Calu3 (cell line): ENCODE results near the gene RAPGEF5. TPM values are rescaled to one million over a fixed set of nuclear protein-coding genes. Genes with fewer than 3 reads are reported as not detected.

Experiments used
- BruUV-seq: library from RNA; stranded (reverse); fragments of 400-500 nt; replicated peaks from 2 replicates; lab custom pipeline; 2021; lab: Mats Ljungman, UMichigan
- CTCF ChIA-PET: fragments of 300-600 bp; sonication (Branson Sonifier 250); formaldehyde crosslinking; loops from one replicate; lab custom pipeline; 2022; ENCODE audit warnings: antibody characterized with exemption; lab: Charles Lee
- DNase-seq: peaks from one replicate; pipeline ENCODE4 v3.0.0; 2022
- H3K27ac Mint-ChIP-seq: one replicate; pipeline ENCODE4 v1.8.0; 2022; ENCODE audit warnings: mixed read lengths; ENCODE audit not compliant: unreplicated experiment
- H3K27me3 Mint-ChIP-seq: one replicate; pipeline ENCODE4 v1.8.0; 2022; ENCODE audit warnings: mixed read lengths; ENCODE audit not compliant: unreplicated experiment
- H3K36me3 Mint-ChIP-seq: one replicate; pipeline ENCODE4 v1.8.0; 2022; ENCODE audit warnings: mild to moderate bottlenecking, moderate library complexity, mixed read lengths; ENCODE audit not compliant: insufficient read depth, unreplicated experiment
- H3K4me1 Mint-ChIP-seq: one replicate; pipeline ENCODE4 v1.8.0; 2022; ENCODE audit warnings: mild to moderate bottlenecking, low read depth, mixed read lengths; ENCODE audit not compliant: unreplicated experiment
- H3K4me3 Mint-ChIP-seq: one replicate; pipeline ENCODE4 v1.8.0; 2022; ENCODE audit warnings: mild to moderate bottlenecking, low read depth, moderate library complexity, mixed read lengths; ENCODE audit not compliant: unreplicated experiment
- H3K9me3 Mint-ChIP-seq: one replicate; pipeline ENCODE4 v1.8.0; 2022; ENCODE audit warnings: low read depth, mixed read lengths; ENCODE audit not compliant: unreplicated experiment
- CTCF ChIP-seq: fragments of 200-600 bp; IDR thresholded peaks from one replicate; pipeline ENCODE4 v1.8.0; 2022; ENCODE audit warnings: antibody characterized with exemption; ENCODE audit not compliant: unreplicated experiment
- intact Hi-C: fragments of 100-400 bp; cut with micrococcal nuclease; formaldehyde crosslinking; loops from one replicate; pipeline ENCODE4 v1.10.0; 2022; ENCODE audit not compliant: unreplicated experiment
- total RNA-seq: library from RNA; stranded (reverse); gene quantifications from 2 replicates; pipeline ENCODE4 v1.2.3, GENCODE V29; 2022

Gene RAPGEF5
- total RNA-seq, 1 experiment from 2014 or later = 108 TPM

DNA sequence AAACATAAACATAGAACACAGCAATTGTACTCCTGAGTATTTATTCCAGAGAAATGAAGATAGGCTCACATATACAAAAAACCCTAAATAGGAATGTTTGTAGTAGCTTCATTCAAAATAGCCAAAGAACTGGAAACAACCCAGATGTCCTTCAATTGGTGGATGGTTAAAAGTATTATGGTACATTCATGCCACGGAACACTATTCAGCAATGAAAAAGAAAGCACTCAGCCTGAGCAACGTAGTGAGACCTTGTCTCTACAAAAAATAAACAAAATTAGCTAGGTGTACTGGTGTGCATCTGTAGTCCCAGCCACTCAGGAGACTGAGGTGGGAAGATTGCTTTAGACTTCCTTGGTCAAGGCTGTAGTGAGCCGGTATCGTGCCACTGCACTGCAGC lies 94.4 kb downstream of the RAPGEF5 start:
- intact Hi-C loops = no loop called here

GRCh38 chr7:22256541-22257096 lies 100.3 kb downstream of the RAPGEF5 start:
- peaks cover 30% of the 10 kb centered on the region for H3K36me3 Mint-ChIP-seq
- no peaks in the 10 kb centered on the region for H3K27me3 Mint-ChIP-seq
- CTCF ChIA-PET = interaction anchor here (0.8 to 1.3 kb wide), 2 partner anchors 84 to 147 kb away, joined by 3 to 4 read pairs; no protein-coding TSS in a partner anchor
- no peak for TF ChIP-seq CTCF
- intact Hi-C loops = no loop called here
- no TSS peak for BruUV-seq
- H3K4me1 Mint-ChIP-seq = peaks cover 21% of the 10 kb centered on the region
- H3K27ac Mint-ChIP-seq = no peak overlapping the region
- no peak for DNase-seq
- no peaks in the 10 kb centered on the region for H3K9me3 Mint-ChIP-seq
- H3K4me3 Mint-ChIP-seq = no peak overlapping the region

More for the DNA sequence above, 94.4 kb downstream of the RAPGEF5 start:
- H3K36me3 Mint-ChIP-seq = peaks cover 26% of the 10 kb centered on the region
- H3K9me3 Mint-ChIP-seq = no peaks in the 10 kb centered on the region
- no TSS peak for BruUV-seq
- peaks cover 12% of the 10 kb centered on the region for H3K4me1 Mint-ChIP-seq
- H3K27ac Mint-ChIP-seq = no peak overlapping the region
- TF ChIP-seq CTCF = no peak
- no peak overlapping the region for H3K4me3 Mint-ChIP-seq
- CTCF ChIA-PET = no interaction called here
- DNase-seq = no peak
- no peaks in the 10 kb centered on the region for H3K27me3 Mint-ChIP-seq

- Mint-ChIP-seq H3K27me3 (no peaks in the 10 kb centered on the region), H3K27ac (peak overlapping the region; percentile 9), H3K4me3 (no peak overlapping the region), H3K9me3 (no peaks in the 10 kb centered on the region), H3K4me1 (peaks cover 21% of the 10 kb centered on the region), H3K36me3 (peaks cover 30% of the 10 kb centered on the region)
- TF ChIP-seq CTCF = no peak
- CTCF ChIA-PET = interaction anchor here (1.3 kb wide), 1 partner anchor 146 kb away, joined by 4 read pairs; no protein-coding TSS in a partner anchor
- peak; percentile 9 for DNase-seq
- intact Hi-C loops = no loop called here
- BruUV-seq = no TSS peak
These were observed 101.1 kb downstream of the RAPGEF5 start for GRCh38 chr7:22255834-22256233.

- BruUV-seq = no TSS peak
- no peaks in the 10 kb centered on the region for H3K9me3 Mint-ChIP-seq
- no peak for TF ChIP-seq CTCF
- no peak overlapping the region for H3K27ac Mint-ChIP-seq
- no peaks in the 10 kb centered on the region for H3K27me3 Mint-ChIP-seq
- peaks cover 30% of the 10 kb centered on the region for H3K36me3 Mint-ChIP-seq
- intact Hi-C loops = no loop called here
- peaks cover 21% of the 10 kb centered on the region for H3K4me1 Mint-ChIP-seq
- no peak overlapping the region for H3K4me3 Mint-ChIP-seq
- CTCF ChIA-PET = interaction anchor here (0.9 to 1.3 kb wide), 2 partner anchors 47 to 146 kb away, joined by 3 to 4 read pairs; no protein-coding TSS in a partner anchor
- no peak for DNase-seq
These were observed 101.6 kb downstream of the RAPGEF5 start for GRCh38 chr7:22255342-22255741.
